ENCODE data around the gene SNRNP70.
"Not testable (repeated sequence)": the region's sequence is repeated elsewhere in the genome, so short reads cannot be mapped to it uniquely, and the experiment has no call there.

Gene SNRNP70

GRCh38 chr19:49085020-49085867 is at the start of gene SNRNP70:
TSS of gene SNRNP70 (plus strand) at chr19:49085451. CDS start at chr19:49086415, 964 bp downstream.
- peak; percentile 100 for DNase-seq

GRCh38 chr19:49036815-49037214 is 48.4 kb upstream of the SNRNP70 start, which contains the start of gene CGB1:
TSS of gene CGB1 (minus strand) at chr19:49036895. CDS start at chr19:49036711, 184 bp downstream.
- DNase-seq, result not testable (repeated sequence)

- not testable (repeated sequence) for DNase-seq
Observed at GRCh38 chr19:49038111-49038510, 47.1 kb upstream of the SNRNP70 start.

GRCh38 chr19:49038557-49039276 is 46.5 kb upstream of the SNRNP70 start:
- not testable (repeated sequence) for DNase-seq

- DNase-seq, result not testable (repeated sequence)
Observed at GRCh38 chr19:49039736-49040135, 45.5 kb upstream of the SNRNP70 start.

- no peak for DNase-seq
Observed at GRCh38 chr19:49042177-49042576, 43.1 kb upstream of the SNRNP70 start.

- DNase-seq, result not testable (repeated sequence)
Observed at GRCh38 chr19:49042666-49043065, 42.6 kb upstream of the SNRNP70 start.

GRCh38 chr19:49043548-49043947 is 41.7 kb upstream of the SNRNP70 start, which contains the start of gene CGB5:
TSS of gene CGB5 (plus strand) at chr19:49043848. CDS start at chr19:49044210, 362 bp downstream.
- not testable (repeated sequence) for DNase-seq

- DNase-seq, result not testable (repeated sequence)
Observed at GRCh38 chr19:49049011-49049410, 36.2 kb upstream of the SNRNP70 start, which contains the start of gene CGB8. TSS of gene CGB8 (minus strand) at chr19:49049111. CDS start at chr19:49048739, 372 bp downstream.

GRCh38 chr19:49049834-49050233 is 35.4 kb upstream of the SNRNP70 start:
- not testable (repeated sequence) for DNase-seq

GRCh38 chr19:49050376-49051033 is 34.7 kb upstream of the SNRNP70 start:
- not testable (repeated sequence) for DNase-seq

- no peak for DNase-seq
Observed at GRCh38 chr19:49056101-49056901, 28.9 kb upstream of the SNRNP70 start.

- DNase-seq, result not testable (repeated sequence)
Observed at GRCh38 chr19:49056902-49057596, 28.2 kb upstream of the SNRNP70 start.

- no peak for DNase-seq
Observed at GRCh38 chr19:49057636-49058234, 27.5 kb upstream of the SNRNP70 start, which contains the start of gene CGB7. TSS of gene CGB7 (minus strand) at chr19:49057749. CDS start at chr19:49055375, 2,374 bp downstream.

GRCh38 chr19:49058562-49058961 is 26.7 kb upstream of the SNRNP70 start:
- no peak for DNase-seq

- no peak for DNase-seq
Observed at GRCh38 chr19:49059053-49059452, 26.2 kb upstream of the SNRNP70 start.

GRCh38 chr19:49061000-49061399 is 24.3 kb upstream of the SNRNP70 start:
- DNase-seq, result no peak

- DNase-seq, result no peak
Observed at GRCh38 chr19:49061445-49061844, 23.8 kb upstream of the SNRNP70 start.

- DNase-seq, result no peak
Observed at GRCh38 chr19:49064029-49064629, 21.1 kb upstream of the SNRNP70 start.
